CD4-positive, alpha-beta T cell treated with Interleukin-21 for 1 hour (primary cell): ENCODE measurements around the gene PBX4.

ENCODE experiments used
- DNase-seq: peaks from one replicate; pipeline ENCODE4 v3.0.0-alpha.2; 2020

The PBX4 gene

DNA sequence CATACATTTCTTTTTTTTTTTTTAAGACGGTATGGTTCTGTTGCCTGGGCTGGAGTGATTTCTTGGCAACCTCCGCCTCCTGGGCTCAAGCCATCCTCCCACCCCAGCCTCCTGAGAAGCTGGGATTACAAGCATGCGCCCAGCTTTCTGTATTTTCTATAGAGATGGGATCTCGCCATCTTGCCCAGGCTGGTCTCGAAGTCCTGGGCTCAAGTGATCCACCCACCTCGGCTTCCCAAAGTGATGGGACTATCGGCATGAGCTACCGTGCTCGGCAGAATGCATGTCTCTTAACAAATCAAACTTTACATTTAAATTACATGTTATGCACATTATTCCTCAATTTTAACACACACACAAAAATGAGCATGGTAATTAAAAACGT is 101.3 kb downstream of the PBX4 start:
- DNase-seq = no peak

DNA sequence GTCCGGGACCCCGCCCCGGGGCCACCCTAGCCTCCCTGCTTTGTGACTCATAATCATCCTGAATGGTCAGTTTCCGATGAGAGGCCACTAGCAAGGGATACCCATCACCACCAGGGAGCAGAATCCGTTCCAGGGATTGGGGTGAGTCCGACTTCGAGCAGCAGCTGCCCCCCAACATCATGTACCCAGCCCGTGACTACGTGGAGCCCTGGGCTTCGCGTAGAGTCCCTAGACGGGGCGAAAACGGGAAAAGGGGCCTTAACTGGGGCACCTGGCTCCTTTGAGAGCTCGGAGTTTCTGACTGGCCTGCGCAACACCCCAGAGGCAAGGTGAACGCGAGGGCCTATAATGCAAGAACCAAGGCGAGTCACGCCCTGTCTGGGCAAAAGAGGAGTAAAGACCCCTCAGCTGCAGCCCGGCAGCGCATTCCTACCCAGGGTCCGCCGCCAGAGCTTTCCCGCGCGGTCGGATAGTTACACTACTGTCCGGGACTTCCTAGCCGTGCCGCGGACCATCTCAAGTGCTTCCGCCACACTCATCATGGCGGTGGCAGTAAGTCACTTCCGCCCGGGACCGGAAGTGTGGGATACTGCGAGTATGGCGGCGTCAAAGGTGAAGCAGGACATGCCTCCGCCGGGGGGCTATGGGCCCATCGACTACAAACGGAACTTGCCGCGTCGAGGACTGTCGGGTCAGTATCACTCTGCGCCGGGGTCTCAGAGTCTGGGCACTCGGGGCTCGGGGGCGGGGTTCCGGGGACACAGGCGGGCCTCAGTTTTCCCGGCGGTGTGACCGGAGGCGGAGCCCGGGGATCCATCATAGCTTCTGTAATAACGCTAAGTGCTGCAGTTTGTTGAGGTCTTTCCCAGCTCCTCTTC is 102.6 kb downstream of the PBX4 start, which contains the start of gene NDUFA13:
TSS of gene NDUFA13 (plus strand) at position 584 of the 878 bp plus-strand sequence. CDS start at position 598, 14 bp downstream.
- DNase-seq = peak; percentile 96

DNA sequence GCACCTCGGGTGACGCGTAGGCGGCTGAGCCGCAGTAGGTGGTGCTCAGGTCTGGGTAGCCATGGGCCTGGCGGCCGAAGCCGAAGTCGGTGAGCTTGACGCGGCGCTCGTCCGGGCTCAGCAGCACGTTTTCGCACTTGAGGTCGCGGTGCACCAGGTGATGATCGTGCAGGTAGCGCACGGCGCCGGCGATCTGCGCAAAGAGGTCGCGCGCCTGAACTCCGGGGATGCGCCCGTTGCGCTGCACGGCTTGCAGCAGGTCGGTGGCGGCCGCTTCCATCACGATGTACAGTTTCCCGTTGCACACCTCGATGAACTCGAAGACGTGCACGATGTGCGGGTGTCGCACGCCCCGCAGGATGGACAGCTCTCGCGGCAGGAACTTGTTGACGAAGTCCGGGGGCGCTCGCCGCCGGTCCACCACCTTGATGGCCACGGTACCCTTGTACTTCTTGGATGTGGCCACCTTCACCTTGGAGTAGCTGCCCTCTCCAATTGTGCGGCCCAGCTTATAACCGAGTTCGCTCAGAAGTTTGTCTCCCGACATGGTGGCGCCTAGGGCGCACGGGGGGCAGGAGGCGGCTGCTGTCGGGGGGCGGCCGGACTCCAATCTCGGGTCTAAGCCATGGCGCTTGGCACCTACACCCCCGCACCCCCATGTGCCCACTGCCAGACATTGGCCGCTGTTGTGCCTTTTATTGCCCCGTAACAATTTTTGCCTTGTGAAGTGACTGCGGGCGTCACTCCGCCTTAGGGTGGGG is 103.4 kb downstream of the PBX4 start, which contains the start of gene TSSK6:
TSS of gene TSSK6 (minus strand) at position 668 of the 761 bp plus-strand sequence. CDS start at position 547, 121 bp downstream.
- DNase-seq = no peak

DNA sequence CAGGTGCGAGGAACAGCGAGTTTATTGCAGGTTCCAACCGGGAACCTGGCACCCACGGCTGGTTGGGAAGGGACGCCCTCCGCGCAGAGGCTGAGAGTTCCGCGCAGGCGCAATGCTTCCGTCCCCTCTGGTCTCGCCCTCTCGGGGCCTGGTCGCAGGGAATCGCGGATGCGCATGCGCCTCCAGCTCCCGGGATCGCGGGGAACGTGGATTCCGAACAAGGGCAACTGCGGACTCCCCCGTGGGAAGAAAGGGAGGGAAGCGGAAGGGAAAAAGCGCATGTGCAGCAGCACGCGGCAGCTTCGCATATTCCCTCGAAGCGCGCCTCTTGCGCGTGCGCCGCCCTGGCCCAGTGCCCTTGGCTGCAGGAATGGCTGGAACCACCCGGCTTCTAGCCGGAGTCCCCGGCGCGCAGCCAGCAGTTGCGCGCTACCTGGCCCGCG is 104.3 kb downstream of the PBX4 start:
- DNase-seq = no peak

DNA sequence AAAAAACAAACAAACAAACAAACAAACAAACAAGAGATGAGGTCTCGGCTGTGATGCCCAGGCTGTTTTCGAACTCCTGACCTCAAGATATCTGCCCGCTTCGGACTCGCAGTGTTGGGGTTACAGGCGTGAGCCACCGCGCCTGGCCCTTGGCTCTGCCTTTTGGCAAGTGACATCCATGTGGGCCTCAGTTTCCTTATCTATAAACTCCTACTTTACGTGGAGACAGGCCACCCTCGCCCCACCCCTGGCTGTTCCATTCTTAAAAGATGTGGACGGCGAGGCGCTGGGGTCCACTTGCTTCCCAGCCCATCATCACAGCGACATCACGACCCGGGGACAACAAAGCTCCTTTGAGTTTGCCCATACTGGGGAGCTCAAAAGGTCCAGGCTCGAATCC is 104.8 kb downstream of the PBX4 start:
- no peak for DNase-seq
